WTC11 (cell line): ENCODE measurements around the gene EFCAB13.

Experiments used
- CREB1 ChIP-seq: sonication (generic); formaldehyde crosslinking; IDR thresholded peaks from 2 replicates; pipeline ENCODE4 v1.8.0; 2023; ENCODE audit warnings: mild to moderate bottlenecking, missing genetic modification reagents
- FOXJ3 ChIP-seq: sonication (generic); formaldehyde crosslinking; IDR thresholded peaks from 2 replicates; pipeline ENCODE4 v1.9.0; 2021; ENCODE audit warnings: missing genetic modification reagents, mild to moderate bottlenecking, borderline replicate concordance
- JUN ChIP-seq: sonication (generic); formaldehyde crosslinking; IDR thresholded peaks from 2 replicates; pipeline ENCODE4 v1.8.0; 2023; ENCODE audit warnings: mild to moderate bottlenecking, missing genetic modification reagents
- NFYB ChIP-seq: sonication (generic); formaldehyde crosslinking; conservative IDR thresholded peaks from 2 replicates; pipeline ENCODE4 v1.8.0; 2022; ENCODE audit warnings: low read depth, missing genetic modification reagents
- NR3C1 ChIP-seq: sonication (generic); formaldehyde crosslinking; conservative IDR thresholded peaks from 2 replicates; pipeline ENCODE4 v1.8.1; 2023; ENCODE audit warnings: low read depth, mild to moderate bottlenecking, missing genetic modification reagents
- TF ChIP-seq, protein P1 (sequence below): fragments of 200-600 bp; IDR thresholded peaks from 2 replicates; pipeline ENCODE4 v1.8.0; 2022; ENCODE audit warnings: antibody characterized with exemption
- TF ChIP-seq, protein P2 (sequence below): fragments of 250-450 bp; sonication (Bioruptor Pico); IDR thresholded peaks from 2 replicates; pipeline ENCODE4 v1.9.0; 2021; ENCODE audit warnings: mild to moderate bottlenecking
- TF ChIP-seq, protein P3 (sequence below): sonication (generic); formaldehyde crosslinking; IDR thresholded peaks from 2 replicates; pipeline ENCODE4 v1.8.0; 2022; ENCODE audit warnings: mild to moderate bottlenecking, missing genetic modification reagents

GRCh38 chr17:47317119-47317518 is 6.6 kb upstream of the EFCAB13 start:
- TF ChIP-seq, protein P1, sequence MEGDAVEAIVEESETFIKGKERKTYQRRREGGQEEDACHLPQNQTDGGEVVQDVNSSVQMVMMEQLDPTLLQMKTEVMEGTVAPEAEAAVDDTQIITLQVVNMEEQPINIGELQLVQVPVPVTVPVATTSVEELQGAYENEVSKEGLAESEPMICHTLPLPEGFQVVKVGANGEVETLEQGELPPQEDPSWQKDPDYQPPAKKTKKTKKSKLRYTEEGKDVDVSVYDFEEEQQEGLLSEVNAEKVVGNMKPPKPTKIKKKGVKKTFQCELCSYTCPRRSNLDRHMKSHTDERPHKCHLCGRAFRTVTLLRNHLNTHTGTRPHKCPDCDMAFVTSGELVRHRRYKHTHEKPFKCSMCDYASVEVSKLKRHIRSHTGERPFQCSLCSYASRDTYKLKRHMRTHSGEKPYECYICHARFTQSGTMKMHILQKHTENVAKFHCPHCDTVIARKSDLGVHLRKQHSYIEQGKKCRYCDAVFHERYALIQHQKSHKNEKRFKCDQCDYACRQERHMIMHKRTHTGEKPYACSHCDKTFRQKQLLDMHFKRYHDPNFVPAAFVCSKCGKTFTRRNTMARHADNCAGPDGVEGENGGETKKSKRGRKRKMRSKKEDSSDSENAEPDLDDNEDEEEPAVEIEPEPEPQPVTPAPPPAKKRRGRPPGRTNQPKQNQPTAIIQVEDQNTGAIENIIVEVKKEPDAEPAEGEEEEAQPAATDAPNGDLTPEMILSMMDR: no peak
- TF ChIP-seq FOXJ3 (CRISPR knock-in tag) (no peak), NR3C1 (no peak), CREB1 (CRISPR knock-in tag) (no peak), JUN (no peak), NFYB (CRISPR knock-in tag) (no peak)
- TF ChIP-seq, protein P2, sequence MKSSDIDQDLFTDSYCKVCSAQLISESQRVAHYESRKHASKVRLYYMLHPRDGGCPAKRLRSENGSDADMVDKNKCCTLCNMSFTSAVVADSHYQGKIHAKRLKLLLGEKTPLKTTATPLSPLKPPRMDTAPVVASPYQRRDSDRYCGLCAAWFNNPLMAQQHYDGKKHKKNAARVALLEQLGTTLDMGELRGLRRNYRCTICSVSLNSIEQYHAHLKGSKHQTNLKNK (CRISPR knock-in tag): no peak
- TF ChIP-seq, protein P3, sequence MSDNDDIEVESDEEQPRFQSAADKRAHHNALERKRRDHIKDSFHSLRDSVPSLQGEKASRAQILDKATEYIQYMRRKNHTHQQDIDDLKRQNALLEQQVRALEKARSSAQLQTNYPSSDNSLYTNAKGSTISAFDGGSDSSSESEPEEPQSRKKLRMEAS (CRISPR knock-in tag): no peak
